GM18520 (cell line): ENCODE data around the gene CHAT.

Experiments used
- ATAC-seq: cut with Tn5 transposase; IDR thresholded peaks from one replicate; pipeline ENCODE4 v1.9.1; 2021; ENCODE audit not compliant: unreplicated experiment

Gene CHAT

DNA sequence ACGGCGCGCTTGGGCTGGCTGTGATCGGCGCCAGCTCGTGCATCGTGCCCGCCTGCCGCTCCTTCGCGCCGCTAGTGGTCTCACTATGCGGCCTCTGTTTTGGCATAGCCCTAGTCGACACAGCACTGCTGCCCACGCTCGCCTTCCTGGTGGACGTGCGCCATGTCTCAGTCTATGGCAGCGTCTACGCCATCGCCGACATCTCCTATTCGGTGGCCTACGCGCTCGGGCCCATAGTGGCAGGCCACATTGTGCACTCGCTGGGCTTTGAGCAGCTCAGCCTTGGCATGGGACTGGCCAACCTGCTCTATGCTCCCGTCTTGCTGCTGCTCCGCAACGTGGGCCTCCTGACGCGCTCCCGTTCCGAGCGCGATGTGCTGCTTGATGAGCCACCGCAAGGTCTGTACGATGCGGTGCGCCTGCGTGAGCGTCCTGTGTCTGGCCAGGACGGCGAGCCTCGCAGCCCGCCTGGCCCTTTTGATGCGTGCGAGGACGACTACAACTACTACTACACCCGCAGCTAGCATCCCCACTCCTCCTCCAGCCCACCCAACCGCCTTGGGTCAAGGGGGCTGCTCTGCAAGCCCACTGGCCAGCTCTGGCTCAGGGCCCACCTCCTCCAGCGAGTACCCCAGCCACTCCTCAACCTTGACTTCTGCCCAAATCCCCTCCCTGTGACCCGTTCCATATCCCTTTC, 1.9 kb upstream of the CHAT start:
- no peak for ATAC-seq

DNA sequence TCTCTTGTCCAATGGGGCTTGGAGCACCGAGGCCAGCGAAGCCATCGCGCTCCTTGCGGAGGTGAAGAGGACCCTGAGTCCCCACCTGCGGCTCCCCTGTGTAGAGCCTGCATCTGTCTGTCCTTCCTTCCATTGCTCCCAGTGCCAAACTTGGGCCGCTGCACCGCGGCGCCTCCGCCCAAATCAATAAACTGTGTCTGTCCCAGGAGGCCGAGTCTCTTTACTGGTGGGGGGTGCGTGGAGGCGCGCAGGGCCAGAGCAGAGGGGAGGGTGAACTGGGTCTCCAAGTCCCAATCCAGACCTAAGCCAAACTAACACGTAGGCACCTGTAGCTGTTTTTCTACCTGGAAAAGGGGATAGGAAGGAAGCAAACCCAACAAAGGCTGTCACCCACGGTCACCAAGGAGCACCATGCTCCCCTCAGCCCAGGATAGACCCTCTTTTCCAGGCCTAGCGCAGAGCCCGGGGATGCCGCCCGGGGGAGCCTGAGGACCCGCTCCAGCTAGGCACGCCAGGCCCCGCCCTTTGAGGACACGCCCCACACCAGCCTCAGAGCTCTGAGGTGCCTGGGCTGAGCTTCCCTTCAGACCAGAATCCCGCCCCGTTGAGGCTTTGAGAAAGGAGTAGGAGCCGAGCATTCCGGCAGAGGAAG, 1.2 kb upstream of the CHAT start:
- no peak for ATAC-seq

DNA sequence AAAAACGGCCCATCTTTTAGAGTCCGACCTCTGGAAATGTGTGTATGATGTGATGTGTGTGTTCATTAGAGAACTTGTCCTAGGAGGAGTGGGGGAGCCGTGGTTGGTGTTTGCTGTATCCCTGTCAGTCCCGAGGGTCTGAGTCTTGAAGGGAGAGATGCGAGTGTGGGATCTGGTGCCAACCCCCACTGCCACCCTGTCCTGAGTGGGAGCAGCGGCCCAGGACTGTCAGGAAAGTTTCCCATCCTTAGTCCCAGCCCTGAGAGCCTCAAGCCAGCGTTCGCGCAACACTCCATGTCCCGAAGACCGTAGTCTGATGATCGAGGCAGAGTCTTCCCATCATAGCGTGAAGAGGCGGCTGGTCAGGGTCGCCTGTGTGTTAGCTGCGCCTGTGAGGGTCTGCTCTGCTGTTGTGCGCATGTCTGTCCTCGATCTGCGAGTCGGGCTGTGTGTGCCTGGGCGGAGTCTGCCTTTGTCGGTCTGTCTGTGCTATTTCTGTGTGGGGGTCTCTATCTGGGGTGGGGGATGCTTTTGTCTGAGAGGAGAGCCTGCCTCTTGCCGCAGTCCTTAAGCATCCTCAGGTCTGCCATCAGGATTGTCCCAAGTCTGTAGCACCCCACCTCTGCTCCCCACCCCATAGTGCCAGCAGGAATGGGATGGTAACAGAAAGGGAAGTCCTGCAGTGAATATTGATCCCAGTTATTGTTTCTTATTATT, 514 bp upstream of the CHAT start:
- no peak for ATAC-seq

DNA sequence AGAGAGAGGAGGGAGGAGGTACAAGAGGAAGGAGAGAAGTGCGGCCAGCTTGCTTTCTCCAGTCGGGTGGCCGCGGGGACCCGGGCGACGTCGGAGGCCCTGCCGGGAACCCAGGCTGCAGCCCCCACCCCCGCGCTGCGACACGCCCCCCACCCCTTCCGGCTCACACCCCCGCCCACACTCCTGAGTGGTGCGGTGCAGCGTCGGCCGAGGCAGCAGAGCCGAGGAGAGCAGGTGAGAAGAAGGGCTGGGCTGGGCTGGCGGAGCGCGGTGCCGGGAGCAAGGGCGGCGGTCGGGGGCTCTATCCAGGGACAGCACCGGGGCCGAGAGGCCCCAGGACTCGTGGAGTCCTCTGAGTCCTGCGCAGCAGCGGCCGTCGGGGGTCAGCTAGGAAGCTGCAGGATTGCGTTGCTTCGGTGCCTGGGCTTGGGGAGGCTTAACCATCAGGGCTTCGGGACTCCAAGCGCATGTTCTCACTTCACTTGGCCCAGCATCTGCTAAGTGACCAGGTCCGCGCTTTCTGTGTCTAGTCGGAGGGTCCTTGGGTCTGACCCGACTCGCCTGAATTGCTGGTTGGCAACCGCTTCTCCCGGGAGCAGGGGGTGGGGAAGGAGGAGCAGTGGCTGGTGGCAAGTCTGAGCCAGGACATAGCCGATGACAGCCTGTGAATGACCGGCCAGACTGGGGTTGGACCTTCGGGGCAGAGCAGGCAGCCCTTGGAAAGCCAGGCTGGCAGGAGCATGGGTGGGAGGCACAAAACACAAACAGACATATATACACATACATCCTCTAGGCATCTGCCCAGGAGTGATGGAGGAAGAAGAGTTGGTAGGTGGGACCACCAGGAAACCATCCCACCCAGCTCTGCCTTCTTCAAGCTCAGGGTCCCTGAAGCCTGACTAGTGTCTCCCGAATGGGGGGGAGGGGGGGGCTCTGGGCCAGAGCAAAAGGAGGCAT, 683 bp downstream of the CHAT start:
- ATAC-seq: no peak

DNA sequence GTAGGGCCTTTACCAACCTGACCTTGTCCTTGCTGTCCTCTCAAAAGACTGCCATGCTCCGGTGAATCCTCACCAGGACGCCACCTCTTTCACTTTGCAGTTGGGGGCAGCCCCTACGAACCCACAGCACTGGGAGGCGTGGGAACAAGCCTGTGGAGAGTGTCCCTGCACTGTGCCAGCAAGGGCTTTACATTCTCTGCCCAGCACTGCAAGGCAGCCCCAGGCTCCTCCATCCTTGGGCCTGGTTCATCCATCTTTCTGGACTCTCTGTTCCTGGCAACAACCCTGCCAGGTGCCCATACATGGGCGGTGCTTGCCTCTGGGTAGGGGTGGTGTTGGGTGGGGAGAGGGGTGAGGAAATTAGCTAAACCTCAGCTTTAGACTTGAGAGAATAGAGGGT, 1.4 kb downstream of the CHAT start:
- ATAC-seq: no peak

DNA sequence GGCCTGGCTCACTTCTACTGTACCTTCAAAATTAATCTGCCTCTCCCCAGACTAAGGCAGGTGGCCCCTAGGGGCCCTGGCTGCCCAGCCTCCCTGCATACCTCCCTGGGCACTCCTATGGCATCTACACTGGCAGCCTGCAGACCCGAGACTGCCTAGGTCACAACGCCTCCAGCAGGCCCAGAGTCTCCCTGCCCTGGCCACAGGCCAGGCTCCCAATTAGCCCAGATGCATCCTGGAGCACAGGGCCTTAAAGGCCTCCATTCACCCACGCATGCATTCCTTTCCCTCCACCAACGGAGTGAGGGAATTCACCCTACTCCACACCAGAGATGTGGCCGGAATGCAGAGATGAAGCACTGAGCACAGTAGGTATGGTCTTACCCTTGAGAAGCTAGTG, 1.9 kb downstream of the CHAT start:
- no peak for ATAC-seq

DNA sequence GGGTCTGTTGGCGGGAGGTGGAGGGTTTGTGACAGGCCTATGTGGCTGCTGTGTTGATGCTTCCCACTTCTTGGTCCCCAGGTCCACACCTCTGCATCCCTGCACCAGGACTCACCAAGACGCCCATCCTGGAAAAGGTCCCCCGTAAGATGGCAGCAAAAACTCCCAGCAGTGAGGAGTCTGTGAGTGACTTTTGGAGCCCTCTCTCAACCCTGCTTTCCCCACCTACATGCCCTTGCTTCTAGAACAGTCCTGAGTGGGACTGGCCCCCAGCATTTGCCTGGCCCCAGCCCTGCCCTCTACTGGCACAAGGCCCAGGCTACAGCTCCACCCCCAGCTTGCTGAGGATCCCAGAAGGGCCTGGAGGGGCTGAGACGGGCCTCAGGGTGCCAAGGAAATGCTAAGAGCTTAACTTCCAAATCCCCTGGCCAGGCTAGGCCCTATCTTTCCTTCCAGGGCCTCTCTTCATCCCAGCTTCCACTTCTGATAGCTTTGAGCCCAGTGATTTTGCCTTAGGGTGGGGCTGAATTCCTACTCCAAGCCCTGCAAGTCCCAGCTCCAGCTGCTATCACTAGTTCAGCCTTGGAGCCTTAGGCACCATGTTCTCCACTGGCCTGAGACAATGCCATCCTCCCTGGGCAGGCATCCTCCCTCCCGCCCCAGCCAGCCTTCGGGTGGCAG, 2.7 kb downstream of the CHAT start:
- ATAC-seq: no peak

DNA sequence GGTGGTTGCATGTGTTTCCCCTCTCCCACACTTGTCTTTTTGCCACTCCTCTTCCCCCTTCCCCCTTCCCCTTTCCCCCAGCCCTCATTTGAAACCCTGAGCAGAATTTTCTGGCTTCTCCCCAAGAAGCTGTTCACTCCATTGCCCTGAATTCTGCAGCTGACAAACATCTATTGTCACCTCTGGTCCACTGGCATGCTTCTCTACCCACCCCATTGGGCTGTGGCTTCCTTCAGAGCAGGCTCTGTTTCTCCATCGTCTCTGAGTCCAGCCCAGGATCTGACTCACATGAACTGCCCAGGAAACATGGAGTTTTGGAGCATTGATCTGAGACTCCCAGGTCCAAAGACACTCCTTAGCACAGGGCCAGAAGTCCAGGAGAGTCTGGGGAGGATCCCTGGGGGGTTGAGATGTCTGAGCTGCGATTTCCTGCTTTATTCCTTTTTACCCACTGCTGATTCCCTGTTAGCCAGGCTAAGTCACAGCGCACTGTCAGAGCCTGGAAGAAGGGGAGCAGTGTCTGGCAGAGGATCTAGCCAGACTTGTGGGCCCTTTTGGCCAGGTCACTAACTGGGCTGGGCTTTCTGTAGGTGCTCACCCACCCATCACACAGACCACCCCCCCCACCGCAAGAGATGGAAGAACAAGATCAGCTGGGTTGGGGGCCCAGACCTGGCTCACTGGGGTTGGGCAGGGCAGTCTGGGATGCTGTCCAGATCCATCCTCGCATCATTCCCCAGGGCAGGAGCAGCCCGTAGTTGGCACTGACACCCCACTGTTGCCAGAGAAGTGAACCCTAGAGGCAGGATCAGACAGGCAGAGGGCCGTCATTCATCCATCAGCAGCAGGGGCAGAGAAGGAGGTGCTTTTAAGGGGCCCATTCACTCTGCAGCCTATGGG, 3.5 kb downstream of the CHAT start:
- ATAC-seq: no peak

DNA sequence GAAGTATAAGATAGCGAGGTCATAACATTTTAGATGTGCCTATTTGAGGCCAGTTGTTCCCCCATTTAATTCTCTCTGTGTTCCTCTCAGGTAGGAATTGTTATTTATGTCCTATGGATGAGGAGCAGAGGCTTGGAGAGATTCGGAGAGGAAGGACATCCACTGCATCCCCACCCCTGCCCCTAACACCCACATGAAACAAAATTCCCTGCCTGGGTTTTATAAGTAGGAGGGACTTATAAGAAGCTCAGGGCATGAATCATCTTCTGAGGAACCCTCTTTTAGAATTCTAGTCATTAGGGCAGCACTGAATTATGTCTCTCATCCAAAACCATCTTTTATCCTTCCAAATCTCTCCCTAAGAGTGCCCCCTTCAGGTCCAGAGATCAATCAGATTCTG, 5.0 kb downstream of the CHAT start:
- no peak for ATAC-seq

DNA sequence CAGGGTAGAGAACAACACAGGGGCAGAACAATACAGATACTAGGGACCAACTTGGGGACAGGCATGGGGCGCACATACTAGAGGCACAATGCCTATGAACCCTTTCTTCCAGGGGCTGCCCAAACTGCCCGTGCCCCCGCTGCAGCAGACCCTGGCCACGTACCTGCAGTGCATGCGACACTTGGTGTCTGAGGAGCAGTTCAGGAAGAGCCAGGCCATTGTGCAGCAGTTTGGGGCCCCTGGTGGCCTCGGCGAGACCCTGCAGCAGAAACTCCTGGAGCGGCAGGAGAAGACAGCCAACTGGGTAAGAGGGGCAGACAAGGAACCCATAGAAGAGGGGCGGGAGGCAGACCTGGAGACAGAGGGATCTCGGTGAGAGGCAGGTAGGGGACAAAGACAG, 5.8 kb downstream of the CHAT start:
- ATAC-seq: no peak

DNA sequence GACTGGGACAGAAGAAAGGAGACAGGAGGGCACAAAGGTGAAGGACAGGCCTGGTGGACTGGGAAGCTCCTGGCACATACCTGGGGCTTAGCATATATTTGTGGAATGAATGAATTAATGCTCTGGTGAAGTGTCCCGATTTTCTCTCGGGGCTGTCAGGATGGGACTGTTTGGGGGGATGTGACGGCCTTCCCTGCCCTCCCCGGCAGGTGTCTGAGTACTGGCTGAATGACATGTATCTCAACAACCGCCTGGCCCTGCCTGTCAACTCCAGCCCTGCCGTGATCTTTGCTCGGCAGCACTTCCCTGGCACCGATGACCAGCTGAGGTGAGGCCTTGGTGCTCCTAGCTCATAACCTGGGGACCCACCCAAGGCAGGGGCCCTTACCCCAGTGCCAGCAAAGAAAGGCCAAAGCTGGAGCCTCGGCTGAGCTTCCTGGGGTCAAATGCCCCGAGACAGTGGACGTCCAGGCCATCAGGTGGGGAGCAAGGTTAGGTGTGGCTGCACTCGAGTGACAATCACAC, 6.5 kb downstream of the CHAT start:
- no peak for ATAC-seq

DNA sequence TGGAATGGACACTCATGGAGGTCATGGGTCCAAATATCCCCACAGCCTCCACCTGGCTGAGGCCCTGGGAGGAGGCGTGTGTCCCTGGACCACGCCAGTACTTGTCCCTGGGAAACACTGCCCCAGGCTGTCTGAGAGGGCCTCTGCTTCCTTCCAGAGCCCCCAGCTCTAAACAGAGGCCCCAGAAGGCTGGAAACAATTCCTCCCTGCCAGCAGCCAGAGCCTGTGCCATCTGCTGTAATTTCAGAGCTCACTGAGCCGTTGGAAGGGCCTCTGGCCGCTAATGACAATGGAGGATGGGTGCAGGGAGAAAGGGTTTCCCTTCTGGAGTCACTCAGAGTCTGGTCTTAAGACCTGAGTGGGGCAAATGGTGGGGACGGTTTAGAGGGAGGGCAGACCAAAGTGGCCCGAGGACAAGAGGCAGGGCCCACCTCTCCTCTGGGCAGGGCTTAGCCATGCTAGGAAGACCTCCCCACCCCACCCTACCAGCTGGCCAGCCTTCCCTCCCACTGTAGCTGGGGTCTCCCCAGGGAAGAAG, 7.1 kb downstream of the CHAT start:
- no peak for ATAC-seq

DNA sequence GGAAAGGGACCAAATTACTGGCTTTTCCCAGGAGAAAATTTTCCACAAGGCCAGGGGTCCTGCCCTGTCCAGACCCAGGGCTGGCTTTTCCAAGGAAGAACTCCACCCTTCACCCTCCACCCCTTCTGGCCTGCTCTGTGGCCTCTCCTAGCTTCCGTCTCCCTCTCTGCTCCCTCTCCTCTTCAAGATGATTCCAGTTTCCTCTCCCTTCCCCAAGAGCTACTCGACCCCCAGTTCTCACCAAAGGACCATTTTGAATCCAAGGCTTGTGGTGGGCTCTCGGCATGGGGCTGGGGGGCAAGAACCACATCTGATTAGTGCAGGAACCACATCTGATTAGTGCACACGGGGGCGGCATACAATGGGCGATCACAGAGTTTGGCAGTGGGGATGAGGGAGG, 7.7 kb downstream of the CHAT start:
- ATAC-seq: no peak

DNA sequence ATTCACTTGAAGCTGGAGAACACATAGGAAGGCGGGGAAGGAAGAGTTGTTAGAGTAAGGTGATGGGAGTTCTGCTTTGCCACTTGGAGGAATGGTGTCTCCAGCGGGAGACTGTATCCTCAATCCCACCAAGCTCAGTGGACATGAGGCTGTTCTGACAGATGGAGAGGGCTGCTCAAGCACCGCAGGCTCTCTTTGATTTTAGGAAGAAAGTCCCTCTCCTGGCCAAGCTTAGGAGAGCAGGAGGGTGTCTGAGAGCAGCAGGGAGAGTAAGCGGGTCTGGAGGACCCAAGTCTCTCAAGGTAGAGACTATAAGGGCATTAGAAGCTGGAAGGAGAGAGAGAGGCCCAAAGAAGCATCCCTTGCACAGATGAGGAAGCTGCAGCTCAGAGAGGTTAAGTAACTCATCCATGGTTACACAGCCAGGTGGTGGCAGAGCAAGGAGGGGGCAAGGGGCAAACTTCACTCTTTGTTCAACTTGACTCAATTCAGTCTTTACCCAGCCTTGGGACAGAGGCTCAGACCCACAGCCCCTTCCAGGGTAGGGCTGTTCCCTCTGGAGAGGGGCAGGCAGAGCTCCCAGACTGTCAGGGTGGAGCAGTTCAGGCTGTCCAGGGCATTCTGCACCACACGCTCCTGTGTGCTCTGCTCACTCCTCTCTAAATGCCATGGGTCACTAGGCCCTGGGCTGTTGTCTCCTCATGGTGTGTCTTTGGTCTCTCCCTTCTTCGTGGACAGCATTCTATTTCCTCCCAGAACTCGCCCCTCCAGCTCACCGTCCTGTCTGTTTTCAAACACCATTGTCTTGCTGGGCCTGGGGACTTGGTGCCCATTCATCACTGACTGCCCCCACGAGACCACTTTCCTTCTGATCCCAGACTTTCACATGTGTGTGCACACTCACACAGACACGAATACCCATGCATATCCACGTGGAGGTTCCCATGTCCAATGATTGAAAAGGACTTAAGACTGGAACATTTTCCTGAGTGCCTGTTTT, 8.9 kb downstream of the CHAT start:
- ATAC-seq: no peak

DNA sequence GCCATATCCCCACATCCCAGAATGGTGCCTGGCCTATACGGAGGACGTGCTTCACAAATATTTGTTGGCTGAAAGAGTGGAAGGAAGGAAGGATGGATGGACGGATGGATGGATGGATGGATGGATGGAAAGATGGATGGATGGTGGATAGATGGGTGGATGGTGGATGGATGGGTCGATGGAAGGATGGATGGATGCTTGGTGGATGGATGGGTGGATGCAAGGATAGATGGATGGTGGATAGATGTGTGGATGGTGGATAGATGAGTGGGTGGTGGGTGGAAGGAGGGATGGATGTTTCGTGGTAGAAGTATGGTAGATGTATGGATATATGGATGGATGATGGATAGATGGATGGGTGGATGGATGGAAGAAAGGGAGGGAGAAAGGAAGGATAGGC, 10.8 kb downstream of the CHAT start:
- no peak for ATAC-seq

DNA sequence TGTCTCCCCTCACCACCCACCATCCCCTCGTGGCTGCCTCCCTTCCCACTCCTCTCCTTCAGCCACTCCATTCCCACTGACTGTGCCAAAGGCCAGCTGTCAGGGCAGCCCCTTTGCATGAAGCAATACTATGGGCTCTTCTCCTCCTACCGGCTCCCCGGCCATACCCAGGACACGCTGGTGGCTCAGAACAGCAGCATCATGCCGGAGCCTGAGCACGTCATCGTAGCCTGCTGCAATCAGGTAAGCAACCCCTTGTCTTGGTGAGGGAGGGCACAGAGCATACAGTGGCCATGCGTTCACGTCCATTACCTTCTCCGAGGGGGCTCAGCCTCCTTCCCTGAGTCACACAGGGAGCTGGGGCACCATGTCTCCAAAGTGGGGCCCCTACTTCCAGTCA, 11.6 kb downstream of the CHAT start:
- ATAC-seq: no peak

DNA sequence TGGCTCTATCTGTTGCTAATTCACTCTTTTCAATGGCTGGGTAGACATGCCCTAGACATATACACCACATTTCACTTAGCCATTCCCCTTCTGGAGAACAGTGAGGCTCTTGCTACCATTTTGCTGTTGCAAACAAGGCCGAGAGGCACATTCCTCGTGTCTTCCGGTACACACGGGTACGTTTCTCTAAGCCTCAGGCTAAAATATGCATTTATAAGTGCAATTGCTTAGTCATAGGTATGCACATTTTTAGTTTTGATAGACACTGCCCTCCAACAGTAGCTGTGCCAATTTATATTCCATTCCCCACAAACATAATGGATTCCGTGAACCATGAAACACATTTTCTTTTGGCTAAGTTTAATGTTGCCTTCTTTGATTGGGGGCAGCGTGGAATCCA, 13.2 kb downstream of the CHAT start:
- no peak for ATAC-seq

DNA sequence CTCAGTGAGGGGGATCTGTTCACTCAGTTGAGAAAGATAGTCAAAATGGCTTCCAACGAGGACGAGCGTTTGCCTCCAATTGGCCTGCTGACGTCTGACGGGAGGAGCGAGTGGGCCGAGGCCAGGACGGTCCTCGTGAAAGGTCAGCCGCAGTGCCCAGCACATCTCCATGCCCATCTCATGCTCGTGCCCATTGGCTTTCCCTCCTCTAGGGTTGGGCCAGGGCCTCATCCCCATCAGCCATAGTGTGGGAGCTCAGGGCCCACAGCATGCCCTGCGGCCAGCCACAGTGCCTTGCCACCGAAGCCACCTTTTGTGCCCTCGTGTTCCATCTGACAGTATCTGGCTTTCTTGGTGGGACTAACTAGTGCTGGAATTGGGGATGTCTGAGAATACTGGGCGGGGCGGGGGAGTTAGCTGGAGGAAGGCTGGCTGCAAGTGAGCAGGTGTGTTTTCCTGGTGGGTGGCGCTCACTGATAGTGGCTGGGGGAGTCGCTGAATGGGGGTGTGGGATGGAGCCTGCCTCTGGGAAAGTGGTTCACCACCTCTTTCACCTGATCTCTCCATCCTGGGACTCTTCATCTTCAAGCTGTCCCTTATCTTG, 13.9 kb downstream of the CHAT start:
- no peak for ATAC-seq
